Upper lobe of right lung (tissue), 1 donor: ENCODE data around the gene CNST. TPM values are rescaled to one million over a fixed set of nuclear protein-coding genes. Genes with fewer than 3 reads are reported as not detected.
"Not testable (repeated sequence)": the region's sequence is repeated elsewhere in the genome, so short reads cannot be mapped to it uniquely, and the experiment has no call there.

ENCODE experiments used
- ATAC-seq: fragments of 200-7000 bp; cut with Tn5 transposase; one replicate; pipeline ENCODE4 v1.9.1; 2020; ENCODE audit warnings: mild to moderate bottlenecking, moderate library complexity
- DNase-seq: peaks from one replicate; pipeline ENCODE4 v3.0.0-alpha.2; 2020
- H3K27ac ChIP-seq: fragments of 200-600 bp; one replicate; pipeline ENCODE4 v1.8.0; 2022
- H3K27me3 ChIP-seq: fragments of 200-600 bp; one replicate; pipeline ENCODE4 v1.8.0; 2022; ENCODE audit warnings: mild to moderate bottlenecking
- H3K36me3 ChIP-seq: fragments of 200-600 bp; one replicate; pipeline ENCODE4 v1.8.0; 2022
- H3K4me1 ChIP-seq: fragments of 200-600 bp; one replicate; pipeline ENCODE4 v1.8.0; 2022
- H3K4me3 ChIP-seq: fragments of 200-600 bp; one replicate; pipeline ENCODE4 v1.8.0; 2022; ENCODE audit warnings: mild to moderate bottlenecking
- H3K9me3 ChIP-seq: fragments of 200-600 bp; one replicate; pipeline ENCODE4 v1.8.0; 2022
- intact Hi-C: fragments of 100-400 bp; cut with DNase I; formaldehyde crosslinking; loops from one replicate; pipeline ENCODE4 v1.11.0; 2022
- total RNA-seq: library from RNA; stranded (reverse); fragmentation: NEBNext Ultra II Directional; extraction: Animal tissue kit (Norgen Biotek cat#: 25700); gene quantifications from one replicate; pipeline ENCODE4 v1.2.1, GENCODE V29; 2021
- TF ChIP-seq, protein P1 (sequence below): fragments of 200-600 bp; IDR thresholded peaks from one replicate; pipeline ENCODE4 v1.8.0; 2022; ENCODE audit warnings: antibody characterized with exemption
- donor health status: DM: no; HTN: yes; CAD: no; lungs with severe emphysema.

Gene CNST
- total RNA-seq, 1 donor from 2014 or later: 29.8 TPM

DNA sequence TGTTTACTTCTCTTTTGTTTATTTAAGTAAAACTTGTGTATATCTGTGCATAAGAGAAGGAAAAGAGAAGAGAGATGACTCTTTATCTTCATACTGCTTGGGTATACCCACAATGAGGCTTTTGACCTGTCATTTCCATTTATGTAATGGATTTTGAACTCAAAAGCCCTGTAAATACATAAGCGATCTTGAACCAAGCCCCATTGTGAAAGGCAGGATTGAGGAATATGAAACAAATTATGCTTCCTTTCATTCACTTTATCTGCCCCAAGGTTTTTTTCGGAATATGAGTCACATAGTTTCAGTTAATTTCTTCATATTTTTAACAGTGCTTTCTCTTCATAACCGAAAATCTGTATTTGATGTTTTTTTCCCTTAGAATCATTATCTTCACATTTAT, 21.4 kb downstream of the CNST start:
- H3K4me1 ChIP-seq: peaks cover 37% of the 10 kb centered on the region
- H3K9me3 ChIP-seq: no peaks in the 10 kb centered on the region
- H3K27me3 ChIP-seq: no peaks in the 10 kb centered on the region
- TF ChIP-seq, protein P1, sequence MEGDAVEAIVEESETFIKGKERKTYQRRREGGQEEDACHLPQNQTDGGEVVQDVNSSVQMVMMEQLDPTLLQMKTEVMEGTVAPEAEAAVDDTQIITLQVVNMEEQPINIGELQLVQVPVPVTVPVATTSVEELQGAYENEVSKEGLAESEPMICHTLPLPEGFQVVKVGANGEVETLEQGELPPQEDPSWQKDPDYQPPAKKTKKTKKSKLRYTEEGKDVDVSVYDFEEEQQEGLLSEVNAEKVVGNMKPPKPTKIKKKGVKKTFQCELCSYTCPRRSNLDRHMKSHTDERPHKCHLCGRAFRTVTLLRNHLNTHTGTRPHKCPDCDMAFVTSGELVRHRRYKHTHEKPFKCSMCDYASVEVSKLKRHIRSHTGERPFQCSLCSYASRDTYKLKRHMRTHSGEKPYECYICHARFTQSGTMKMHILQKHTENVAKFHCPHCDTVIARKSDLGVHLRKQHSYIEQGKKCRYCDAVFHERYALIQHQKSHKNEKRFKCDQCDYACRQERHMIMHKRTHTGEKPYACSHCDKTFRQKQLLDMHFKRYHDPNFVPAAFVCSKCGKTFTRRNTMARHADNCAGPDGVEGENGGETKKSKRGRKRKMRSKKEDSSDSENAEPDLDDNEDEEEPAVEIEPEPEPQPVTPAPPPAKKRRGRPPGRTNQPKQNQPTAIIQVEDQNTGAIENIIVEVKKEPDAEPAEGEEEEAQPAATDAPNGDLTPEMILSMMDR: no peak
- H3K36me3 ChIP-seq: peaks cover 7% of the 10 kb centered on the region
- ATAC-seq (no peak), DNase-seq (no peak)
- H3K27ac ChIP-seq: peak overlapping the region; percentile 45
- intact Hi-C loops: no loop called here
- no peak overlapping the region for H3K4me3 ChIP-seq

DNA sequence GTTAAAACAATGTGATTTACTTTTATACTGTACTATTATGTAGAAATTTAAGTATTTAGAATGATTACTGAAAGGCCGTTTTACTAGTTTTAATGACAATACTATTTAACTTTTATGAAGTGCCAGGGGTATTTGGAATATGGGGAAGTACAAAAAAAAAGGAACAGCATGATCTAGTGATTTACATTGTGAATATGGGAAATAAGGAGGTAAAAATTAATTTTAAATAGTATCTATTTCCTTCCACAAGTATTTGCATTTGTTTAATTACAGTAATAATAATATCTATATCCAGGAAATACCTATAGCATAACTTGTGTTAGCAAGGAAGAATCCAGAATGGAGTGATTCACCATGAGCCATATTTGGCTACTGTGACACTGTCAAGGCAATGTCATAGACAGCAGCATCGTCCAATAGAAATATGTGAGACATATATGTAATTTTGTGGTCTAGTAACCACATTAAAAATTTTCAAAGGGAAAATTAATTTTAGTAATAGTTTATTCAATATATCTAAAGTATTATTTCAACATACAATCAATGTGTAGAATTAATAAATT, 22.0 kb downstream of the CNST start:
- TF ChIP-seq, protein P1: no peak
- no peaks in the 10 kb centered on the region for H3K27me3 ChIP-seq
- intact Hi-C loops: no loop called here
- peaks cover 31% of the 10 kb centered on the region for H3K4me1 ChIP-seq
- H3K36me3 ChIP-seq: peaks cover 7% of the 10 kb centered on the region
- no peak overlapping the region for H3K4me3 ChIP-seq
- ATAC-seq (no peak), DNase-seq (no peak)
- no peaks in the 10 kb centered on the region for H3K9me3 ChIP-seq
- H3K27ac ChIP-seq: peak overlapping the region; percentile 45

DNA sequence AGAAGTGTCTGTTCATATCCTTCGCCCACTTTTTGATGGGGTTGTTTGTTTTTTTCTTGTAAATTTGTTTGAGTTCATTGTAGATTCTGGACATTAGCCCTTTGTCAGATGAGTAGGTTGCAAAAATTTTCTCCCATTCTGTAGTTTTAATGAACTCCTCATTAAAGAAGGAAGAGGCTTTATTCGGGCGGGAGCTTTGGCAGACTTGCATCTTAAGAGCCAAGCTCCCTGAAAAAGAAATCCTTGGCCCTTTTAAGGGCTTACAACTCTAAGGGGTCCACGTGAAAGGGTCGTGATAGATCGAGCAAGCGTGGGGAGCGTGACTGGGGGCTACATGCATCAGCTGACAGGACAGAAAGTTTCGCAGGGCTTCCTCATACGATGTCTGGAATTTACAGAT, 23.7 kb downstream of the CNST start:
- H3K27me3 ChIP-seq, H3K27ac ChIP-seq, H3K9me3 ChIP-seq, H3K4me3 ChIP-seq, ATAC-seq, DNase-seq, intact Hi-C loops: not testable (repeated sequence)
- H3K4me1 ChIP-seq: peaks cover 18% of the 10 kb centered on the region
- peaks cover 14% of the 10 kb centered on the region for H3K36me3 ChIP-seq

DNA sequence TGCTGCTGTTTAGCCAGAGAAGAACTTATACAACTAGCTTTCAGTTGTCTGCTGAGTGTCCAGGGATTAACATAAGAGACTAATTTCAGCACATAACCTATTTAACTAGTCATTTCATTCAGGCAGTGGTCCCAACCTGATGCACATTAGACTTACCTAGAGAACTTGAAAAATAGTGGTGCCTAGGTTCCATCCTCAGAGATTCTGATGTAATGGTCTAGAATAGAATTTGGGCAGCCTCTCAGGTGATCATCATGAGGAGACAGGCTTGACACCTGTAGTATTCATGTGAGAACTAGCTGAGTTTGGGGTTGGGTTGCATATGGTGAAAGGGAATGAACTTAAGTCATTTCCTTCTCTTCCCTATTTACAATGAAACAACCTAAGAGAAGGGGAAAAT, 24.8 kb downstream of the CNST start:
- intact Hi-C loops: no loop called here
- TF ChIP-seq, protein P1: no peak
- no peak for ATAC-seq

DNA sequence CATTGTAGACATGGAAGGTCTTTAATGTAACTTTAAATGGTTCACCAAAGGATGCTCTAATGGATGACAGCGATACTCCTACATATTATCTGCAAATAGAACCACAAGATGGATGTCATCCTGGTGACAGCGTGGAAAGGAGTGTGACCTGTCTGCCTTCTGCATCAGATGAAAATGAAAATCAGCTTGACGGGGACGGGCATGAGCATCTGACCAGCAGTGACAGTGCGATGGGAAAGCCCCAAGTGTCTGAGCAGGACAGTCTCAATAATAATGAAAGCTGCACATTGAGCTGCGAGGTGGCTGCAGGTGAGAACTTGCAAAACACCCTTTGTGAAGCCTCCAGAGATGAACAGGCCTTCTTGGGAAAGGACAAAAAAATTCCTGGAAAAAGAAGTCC, 25.2 kb downstream of the CNST start:
- no peaks in the 10 kb centered on the region for H3K9me3 ChIP-seq
- ATAC-seq: no peak
- intact Hi-C loops: no loop called here
- no peak overlapping the region for H3K4me3 ChIP-seq
- TF ChIP-seq, protein P1: no peak
- DNase-seq: no peak
- peaks cover 14% of the 10 kb centered on the region for H3K36me3 ChIP-seq
- H3K4me1 ChIP-seq: peaks cover 15% of the 10 kb centered on the region
- H3K27me3 ChIP-seq: no peaks in the 10 kb centered on the region
- no peak overlapping the region for H3K27ac ChIP-seq

More for the DNA sequence above, 24.8 kb downstream of the CNST start:
- Histone ChIP-seq H3K4me3 (no peak overlapping the region), H3K27ac (no peak overlapping the region), H3K9me3 (no peaks in the 10 kb centered on the region), H3K36me3 (peaks cover 14% of the 10 kb centered on the region), H3K4me1 (peaks cover 15% of the 10 kb centered on the region), H3K27me3 (no peaks in the 10 kb centered on the region)
- DNase-seq: no peak

DNA sequence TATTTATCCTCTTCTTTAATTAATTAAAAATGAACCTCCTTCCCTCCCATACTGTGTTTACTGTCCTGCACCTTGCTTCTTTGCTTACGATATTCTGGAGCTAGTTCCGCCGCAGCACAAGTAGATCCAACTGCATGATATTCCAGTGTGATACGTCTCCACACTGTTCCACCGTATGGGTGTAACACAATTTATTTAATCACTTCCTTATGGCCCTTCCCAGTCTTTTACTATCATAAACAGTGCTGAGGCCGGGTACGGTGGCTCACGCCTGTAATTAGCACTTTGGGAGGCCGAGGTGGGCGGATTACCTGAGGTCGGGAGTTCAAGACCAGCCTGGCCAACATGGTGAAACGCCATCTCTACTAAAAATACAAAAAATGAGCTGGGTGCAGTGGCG, 25.7 kb downstream of the CNST start:
- H3K27me3 ChIP-seq: no peaks in the 10 kb centered on the region
- TF ChIP-seq, protein P1: no peak
- DNase-seq (no peak), ATAC-seq (no peak)
- H3K4me3 ChIP-seq: no peak overlapping the region
- no peaks in the 10 kb centered on the region for H3K9me3 ChIP-seq
- H3K36me3 ChIP-seq: peaks cover 14% of the 10 kb centered on the region
- no peak overlapping the region for H3K27ac ChIP-seq
- H3K4me1 ChIP-seq: peaks cover 11% of the 10 kb centered on the region
- intact Hi-C loops: no loop called here
